ENCODE data around the gene JMJD6.
"Not testable (repeated sequence)": the region's sequence is repeated elsewhere in the genome, so short reads cannot be mapped to it uniquely, and the experiment has no call there.

The JMJD6 gene

DNA sequence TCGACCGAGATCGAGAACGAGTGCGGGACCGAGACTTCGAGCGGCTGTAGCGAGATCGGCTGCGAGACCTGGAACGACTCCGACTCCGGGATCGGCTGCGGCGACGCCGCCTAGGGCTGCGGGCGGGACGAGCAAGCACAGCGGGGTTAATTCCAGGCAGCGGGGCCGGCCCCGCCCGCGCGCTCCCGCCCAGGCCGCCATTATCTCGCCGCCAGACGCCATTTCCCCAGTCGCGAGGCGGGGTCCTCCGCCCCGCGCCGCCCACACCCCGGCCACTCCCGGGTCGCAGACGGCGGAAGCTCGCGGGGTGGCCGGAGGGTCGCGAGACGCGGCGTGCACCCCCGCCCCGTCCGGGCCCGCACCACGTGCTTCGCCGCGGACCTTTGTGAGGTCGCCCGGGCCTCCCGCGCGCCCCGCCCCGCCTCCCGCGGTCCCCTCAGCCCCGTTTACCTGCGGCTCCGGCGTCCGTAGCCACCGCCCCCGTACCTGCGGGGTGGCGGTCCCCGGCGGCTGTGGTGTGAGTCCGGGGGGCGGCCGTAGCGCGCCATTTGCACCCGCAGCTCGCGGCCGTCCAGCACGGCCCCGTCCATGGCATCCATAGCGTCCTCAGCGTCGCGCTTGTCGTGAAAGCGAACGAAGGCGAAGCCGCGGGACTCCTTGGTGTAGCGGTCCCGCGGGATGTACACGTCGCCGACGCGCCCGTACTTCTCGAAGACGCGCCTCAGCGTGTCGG, 10.1 kb upstream of the JMJD6 start:
- no peak for DNase-seq

DNA sequence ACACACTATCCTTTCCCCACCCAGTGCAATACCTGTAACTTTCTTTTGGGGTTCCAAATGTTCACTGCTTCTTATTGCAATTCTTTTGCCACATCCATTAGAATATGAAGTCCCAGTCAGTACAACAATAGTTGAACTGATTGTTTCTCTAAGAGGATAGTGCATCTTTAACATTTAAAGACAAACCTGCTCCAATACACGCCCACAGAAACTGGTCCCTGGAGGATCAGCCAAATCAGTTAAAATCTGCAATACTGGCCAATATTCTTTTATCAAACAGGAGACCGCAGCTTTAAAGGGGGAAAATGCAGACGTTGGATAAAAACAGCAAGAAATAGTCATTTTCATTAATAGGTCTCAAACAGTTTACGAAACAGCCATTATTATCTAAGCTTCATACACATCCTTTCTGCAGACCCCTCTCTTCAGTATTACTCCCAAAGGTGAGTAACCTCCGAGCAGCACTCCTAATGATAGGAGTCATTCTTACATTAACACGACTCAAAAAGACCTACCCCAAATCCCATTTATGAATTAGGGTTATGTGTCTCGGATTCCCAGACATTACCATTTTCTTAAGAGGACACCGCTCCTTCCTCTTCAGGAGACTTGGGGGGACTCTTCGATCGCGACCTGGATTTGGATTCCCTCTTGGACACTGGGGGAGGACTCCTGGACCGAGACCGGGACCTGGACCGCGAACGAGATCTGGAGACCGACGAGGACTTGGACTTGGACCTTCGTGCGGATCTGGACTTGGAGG, 9.4 kb upstream of the JMJD6 start:
- no peak for DNase-seq

DNA sequence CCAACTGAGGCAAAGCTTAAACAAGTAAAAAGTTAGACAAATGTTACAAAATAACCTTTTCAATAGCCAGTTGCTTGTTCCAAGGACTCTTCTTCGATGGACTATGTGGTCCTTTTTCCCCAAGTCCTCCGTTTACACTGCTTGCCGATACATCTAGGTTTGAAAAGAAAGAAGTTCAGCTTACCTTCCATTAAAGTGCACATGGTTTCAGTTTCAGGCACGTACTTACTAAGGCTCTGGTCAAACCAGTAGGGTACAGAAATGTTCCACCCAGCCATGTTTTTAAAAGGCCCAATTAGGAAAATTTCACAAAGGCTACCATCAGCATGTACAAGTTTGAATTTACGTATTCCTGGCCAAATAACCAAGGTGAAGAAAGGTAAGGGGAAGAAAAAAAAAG, 8.6 kb upstream of the JMJD6 start:
- DNase-seq: peak; percentile 22

DNA sequence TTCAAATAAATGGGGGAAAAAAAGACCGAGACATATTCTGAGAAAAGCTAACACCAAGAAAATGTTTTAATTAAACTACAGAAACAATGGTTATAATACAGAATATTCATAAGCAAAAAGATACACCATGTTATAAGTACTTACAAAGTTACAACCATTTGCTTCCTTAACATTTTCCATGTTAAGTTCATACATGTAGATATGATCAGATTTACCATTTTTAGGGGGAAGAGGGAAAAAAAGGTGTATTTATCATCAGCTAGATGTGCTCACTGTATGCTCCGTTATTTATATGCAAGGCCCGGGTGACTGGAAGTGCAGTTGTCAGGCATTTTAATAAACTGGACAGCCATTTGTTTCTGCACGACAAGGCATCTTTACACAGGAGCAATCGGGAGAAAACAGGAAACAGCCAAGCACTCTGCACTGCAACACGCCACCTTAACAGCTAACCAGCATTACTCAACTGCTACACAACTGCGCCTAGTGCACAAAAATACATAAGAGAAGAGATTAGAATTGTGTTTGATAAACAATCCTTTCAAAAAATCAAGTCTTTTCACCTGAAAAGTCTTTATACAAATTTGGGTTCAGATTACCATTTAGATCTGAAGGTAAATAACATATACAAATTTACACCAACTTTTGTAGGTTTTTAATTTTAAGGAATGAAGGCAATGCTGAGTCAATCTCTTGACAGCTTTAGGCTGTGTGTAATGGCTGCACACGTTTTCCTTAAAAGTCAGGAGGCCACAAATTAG, 7.9 kb upstream of the JMJD6 start:
- peak; percentile 49 for DNase-seq

DNA sequence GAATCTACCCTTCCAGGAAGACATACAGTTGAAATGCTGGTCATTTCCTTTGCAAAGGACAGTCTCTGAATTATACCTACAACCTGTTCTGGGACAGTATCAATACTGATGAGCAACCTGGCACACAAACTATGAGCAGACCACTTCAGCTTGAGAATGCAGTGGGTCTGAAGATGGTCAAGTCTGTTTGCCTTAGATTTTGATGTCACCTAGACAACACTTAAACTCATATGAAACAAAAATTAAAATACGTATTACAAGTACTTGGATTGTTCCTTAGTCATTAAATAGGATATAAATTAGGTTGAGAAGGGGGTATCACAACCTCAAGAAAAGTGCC, 7.2 kb upstream of the JMJD6 start:
- DNase-seq: no peak

DNA sequence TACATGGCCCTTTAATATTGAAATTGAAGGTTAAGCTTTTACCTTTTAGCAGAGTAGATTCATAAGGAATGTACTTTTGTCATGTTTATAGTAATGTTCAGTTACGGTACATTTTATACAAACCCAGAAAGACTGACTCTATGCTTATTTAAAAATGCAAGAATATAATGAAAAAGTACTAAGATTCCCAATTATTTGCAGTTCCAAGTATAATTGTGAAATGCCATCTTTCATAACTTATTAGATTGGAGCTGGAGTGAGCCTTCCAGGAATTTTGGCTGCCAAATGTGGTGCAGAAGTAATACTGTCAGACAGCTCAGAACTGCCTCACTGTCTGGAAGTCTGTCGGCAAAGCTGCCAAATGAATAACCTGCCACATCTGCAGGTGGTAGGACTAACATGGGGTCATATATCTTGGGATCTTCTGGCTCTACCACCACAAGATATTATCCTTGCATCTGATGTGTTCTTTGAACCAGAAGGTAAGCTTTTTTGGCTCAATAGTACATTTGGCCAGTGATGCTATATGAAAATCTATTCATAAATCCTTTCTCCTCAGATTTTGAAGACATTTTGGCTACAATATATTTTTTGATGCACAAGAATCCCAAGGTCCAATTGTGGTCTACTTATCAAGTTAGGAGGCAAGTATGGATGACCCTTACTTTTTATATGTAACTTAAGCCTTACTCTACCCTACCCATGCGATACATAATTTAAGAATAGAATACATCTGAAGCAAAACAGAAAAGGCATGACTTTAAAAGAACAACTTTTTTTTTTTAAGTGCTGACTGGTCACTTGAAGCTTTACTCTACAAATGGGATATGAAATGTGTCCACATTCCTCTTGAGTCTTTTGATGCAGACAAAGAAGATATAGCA, 6.6 kb upstream of the JMJD6 start:
- DNase-seq: no peak

DNA sequence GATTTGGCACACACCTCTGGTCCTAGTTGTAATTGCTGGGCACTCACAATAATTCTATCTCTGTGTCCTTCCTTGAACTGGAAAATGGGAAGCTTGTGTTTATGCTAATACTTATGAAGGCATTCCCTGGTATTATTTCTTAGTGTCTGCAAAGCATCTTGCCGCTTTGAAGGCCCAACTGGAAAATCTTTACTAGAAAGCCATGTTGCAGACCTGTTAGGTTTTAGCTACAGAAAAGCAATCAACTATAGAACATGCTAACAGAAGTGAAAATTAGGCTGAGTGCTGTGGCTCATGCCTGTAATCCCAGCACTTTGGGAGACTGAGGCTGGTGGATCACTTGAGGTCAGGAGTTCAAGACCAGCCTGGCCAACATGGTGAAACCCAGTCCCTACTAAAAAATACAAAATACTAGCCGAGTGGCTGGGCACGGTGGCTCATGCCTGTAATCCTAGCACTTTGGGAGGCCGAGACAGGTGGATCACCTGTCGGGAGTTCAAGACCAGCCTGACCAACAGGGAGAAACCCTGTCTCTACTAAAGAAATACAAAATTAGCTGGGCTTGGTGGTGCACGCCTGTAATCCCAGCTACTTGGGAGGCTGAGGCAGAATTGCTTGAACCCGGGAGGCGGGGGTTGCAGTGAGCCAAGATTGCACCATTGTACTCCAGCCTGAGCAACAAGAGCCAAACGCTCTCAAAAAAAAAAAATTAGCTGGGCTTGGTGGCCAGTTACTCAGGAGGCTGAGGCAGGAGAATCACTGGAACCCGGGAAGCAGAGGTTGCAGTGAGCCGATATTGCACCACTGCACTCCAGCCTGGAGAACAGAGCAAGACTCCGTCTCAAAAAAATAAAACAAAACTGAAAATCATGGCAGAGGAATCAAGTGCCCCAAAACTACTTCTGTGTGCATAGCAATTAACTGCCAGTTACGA, 5.7 kb upstream of the JMJD6 start:
- not testable (repeated sequence) for DNase-seq

DNA sequence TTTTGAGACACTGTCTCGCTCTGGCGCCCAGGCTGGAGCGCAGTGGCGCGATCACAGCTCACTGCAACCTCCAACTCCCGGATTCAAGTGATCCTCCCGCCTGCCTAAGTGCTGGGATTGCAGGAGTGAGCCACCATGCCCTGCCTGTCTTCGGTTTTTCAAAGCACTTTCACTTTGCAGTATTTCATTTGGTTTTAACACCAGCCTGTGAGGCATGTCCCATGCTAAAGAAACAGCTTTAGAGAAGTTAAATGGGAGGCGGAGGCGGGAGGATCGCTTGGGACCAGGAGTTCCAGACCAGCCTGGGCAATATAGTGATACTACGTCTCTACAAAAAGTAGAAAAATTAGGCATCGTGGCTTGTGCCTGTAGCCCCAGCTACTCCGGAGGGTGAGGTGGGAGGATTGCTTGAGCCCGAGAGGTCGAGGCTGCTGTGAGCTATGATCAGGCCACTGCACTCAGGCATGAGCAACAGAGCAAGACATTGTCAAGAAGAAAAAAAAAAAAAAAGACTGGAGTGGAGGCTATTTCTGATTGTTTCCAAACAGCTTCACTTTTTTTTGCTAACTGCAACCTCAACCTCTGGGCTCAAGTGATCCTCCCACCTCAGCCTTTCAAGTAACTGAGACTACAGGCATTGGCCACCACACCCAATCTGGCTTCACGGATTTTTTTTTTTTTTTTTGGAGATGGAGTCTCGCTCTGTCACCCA, 1.5 kb upstream of the JMJD6 start:
- no peak for DNase-seq

DNA sequence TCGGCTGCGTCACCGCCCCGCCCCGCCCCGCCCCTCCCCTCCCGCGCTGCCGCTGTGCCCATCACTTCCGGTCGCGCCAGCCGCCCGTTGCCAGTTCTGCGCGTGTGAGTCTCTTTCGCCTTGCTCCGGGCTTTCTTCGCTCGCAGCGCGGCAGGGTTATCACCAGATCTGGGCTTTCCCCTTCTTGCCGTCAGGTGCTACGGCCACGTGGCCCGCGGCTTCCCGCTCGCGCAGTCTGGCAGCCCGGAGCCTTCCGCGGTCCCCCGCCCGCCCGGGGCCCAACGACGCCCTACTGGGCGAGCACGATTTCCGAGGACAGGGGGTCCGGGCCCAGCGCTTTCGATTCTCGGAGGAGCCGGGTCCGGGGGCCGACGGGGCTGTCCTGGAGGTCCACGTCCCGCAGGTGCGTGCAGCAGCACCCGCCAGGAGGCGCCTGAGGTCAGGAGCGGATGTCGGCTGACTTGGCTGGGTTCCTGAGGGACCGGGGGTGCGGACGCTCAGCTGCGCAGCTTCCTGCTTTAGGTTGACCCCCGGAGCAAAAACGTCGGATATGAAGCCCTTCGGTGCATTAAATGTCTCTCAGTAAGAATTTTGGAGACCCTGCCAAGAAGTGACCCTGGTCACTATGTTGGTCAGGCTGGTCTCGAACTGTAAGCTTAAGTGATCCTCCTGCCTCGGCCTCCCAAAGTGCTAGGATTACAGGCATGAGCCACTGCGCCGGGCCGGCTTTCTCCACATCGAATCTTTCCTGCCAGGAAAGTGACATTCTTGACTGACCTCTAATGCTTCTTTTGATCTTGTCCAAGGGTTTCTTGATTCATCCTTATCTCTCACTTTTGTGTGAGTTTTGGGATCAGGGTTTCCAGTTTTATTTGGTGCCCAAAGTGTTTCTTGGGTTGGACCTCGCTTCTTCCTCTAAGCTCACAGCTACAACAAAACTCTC, 641 bp upstream of the JMJD6 start, which contains the start of gene METTL23:
TSS of gene METTL23 (plus strand) at position 64 of the 943 bp plus-strand sequence. CDS start 2,872 bp downstream, outside the sequence.
- peak; percentile 33 for DNase-seq

DNA sequence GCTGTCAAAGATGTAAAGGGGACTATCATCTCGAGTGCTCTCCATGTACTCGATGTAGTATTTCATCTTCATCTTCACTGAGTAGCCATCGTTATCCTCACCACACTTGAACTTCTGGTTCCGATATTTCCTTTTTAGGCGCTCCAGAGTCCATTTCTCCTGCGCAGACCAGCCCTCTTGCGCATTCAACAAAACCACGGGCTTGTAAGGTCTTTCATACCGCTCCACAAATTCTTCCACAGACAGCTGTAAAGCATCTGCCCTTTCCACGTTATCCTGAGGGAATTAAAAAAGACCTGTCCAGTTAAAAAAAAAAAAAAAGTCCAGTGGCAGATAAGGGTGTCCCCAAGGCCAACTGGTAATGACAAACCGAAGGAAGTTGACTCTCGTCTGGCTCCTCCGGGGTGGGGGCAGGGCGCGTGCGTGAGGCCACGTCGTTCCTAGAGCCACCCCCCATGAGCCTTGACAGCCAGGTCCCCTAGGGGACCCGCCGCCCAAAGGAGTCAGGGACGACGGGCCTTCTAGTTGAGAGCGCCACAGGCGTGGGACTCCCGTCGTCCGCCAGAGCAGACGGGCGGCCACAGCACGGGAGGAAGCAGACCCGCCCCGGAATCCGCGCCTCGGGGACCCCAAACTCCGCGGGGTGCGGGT, 701 bp downstream of the JMJD6 start:
- DNase-seq: peak; percentile 48

DNA sequence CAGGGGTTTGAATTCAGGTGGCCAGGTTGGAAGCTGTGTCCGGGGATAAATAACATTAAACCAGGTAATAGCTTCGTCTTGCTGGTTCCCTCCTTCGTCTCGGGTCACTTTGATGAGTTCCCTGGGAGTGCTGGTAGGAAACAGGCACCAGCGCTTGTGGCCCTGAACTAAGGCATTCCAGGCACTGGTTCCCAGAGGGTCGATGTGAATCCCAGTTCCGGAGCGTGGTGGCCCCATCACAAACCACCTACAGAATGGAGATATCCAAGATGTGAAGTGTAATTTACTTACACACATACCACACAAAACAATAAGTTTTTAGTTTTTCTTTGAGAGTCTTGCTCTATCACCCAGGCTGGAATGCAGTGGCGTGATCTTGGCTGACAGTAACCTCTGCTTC, 2.6 kb downstream of the JMJD6 start:
- DNase-seq: no peak

DNA sequence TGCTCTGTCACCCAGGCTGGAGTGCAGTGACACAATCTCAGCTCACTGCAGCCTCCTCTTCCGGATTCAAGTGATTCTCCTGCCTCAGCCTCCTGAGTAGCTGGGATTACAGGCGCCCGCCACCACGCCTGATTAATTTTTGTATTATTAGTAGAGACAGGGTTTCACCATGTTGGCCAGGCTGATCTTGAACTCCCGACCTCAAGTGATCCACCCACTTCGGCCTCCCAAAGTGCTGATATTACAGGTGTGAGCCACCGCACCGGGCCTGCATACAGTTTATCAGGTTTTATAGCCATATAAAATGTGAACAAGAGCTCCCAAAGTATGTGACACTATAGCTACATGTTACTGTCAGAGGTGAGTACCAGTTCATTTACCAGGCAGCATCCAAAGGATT, 3.4 kb downstream of the JMJD6 start:
- DNase-seq: not testable (repeated sequence)

DNA sequence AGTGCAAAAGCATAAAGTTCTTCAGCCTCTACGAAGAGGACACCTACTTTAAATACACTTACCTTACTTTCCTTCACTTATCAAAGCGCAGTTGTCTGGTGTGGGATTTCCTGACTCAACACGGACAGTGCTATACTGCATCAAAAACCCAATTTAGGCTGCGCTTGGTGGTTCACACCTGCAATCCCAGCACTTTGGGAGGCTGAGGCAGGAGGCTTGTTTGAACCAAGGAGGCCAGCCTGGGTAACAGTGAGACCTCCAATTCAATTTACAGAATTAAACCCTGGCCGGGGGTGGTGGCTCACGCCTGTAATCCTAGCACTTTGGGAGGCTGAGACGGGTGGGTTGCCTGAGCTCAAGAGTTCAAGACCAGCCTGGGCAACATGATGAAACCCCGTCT, 4.1 kb downstream of the JMJD6 start:
- no peak for DNase-seq

DNA sequence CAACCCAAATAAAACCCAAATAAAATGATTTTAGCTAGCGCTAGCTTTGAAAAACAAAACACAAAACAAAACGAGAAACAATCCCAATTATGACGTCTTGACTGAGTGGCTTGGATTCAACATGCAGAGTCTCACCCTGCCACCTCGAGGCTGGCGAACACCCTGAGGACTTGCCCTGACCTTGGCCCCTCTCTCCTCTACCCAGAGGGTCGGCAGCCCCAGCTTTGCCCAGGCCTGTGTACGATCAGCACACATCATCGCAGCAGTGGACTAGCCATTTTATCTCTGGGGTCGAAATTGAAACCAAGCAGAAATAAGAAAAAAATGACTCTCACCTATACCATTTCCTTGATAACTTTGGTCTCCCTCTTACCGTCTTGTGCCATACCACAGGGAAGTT, 4.9 kb downstream of the JMJD6 start:
- no peak for DNase-seq

DNA sequence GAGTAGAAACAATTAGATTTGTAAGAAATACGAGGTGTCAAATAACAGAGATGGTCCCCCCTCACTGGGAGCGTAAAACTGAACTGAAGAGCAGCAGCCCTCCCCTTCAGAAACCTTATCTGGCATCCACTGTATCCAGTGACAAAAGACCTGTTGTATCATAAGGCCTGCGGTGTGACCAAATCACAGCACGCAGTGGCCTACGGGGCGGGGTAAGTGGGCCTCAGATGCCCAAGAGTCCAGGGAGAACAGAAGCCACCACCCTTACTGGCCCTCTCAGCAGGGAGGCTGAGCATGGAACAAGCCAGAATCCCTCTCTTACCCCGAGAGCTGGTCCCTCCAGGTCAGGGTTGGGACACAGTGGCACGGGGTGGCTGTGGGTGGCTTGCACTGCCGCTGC, 5.5 kb downstream of the JMJD6 start:
- DNase-seq: no peak

DNA sequence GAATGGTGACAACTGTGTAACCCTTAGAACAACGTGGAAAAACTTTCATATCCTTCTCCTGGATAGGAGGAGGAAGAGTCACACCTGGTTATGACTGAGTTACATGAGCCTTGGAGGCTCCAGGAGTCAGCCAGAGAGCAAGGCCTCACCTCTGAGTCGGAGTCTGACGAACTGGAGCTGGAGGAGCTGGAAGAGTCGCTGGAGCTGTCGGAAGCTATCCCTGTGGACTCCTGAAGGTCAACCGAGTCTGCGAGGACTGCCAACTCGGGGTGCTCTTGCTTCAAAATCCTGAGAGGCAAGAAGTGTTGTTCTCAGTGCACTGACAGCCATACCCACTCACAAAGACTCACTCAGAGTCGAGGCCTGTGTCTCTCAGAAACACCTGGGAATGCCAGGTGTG, 6.2 kb downstream of the JMJD6 start:
- DNase-seq: no peak

DNA sequence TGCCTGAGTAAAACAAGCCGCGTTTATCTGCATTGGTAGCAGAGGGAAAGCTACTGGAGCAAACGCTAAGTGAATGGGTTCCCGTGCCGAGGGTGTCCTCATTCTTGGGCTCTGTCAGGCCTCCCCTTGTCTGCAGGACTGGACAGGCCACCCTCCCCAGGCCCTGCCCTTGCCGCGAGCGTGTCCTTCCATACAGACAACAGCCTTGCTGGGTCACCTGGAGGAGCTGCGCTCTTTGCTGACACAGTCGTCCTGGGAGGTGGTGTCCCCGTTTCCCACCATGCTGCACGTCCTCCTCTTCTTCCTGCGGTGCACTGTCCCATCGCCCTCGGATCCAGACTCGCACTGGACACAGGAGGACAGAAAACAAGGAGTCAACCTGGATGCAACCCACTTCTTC, 7.9 kb downstream of the JMJD6 start:
- DNase-seq: no peak

DNA sequence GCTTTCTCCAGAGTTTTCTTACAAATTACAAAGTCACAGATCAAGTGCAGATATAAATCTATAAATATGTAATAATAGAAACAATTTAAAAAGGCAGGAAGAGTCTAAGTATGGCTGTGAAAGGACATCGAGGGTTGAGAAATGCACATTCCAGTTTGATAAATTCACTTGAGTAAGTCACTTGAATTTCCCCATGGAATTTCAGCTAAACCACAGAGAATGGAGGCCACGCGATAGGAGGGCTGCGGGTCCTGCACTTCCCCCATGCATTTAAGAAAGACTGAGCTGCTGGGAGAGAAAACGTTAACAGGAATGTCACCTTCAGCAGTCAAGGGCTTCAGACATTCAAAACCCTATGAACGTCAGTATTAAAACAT, 9.6 kb downstream of the JMJD6 start:
- DNase-seq: peak; percentile 25

DNA sequence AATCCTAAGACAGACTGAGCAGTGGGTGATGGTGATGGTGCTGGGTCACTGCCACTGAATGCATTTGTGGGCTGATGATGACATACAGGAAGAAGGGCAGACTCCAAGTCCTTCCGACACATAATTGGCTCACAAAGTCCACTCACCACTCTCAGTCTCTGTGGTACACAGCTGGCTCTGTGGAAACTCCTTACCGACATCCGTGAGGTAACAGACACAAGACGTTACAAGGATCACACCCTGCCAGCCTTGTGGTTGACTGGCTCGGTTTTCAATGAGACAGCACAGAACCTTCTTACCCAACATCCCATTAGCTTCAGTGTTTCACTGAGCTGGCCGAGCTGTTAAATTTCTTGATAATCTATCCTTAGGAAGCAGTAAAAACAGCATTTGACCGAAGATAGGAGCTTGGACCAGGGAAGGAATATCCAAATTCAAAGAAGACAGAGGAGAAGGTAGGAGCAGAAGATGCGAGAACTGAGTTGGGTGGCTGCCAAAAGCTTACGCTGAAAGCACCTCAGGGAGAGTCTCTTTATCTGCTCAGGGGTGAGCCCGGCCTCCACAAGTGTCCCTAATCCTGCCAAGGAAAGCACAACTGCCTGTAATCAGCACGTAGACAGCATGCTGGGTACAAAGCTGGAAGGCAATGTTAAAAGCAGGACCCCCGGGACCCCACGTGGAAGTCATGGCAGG, 10.1 kb downstream of the JMJD6 start:
- DNase-seq: peak; percentile 100
